PC-3 (cell line): ENCODE measurements around the gene PLXDC1.

Source experiments
- CTCF ChIP-seq: fragments of 300-600 bp; sonication (generic); conservative IDR thresholded peaks from 2 replicates; pipeline ENCODE4 v1.5.1; 2017; ENCODE audit warnings: antibody characterized with exemption, low read depth, mild to moderate bottlenecking, low read length
- EZH2 ChIP-seq: fragments of 300-600 bp; sonication (generic); IDR thresholded peaks from one replicate; pipeline ENCODE4 v1.6.1; 2017; ENCODE audit warnings: antibody characterized with exemption, mild to moderate bottlenecking, low read length; ENCODE audit not compliant: unreplicated experiment
- EZH2phosphoT487 ChIP-seq: fragments of 300-600 bp; sonication (generic); IDR thresholded peaks from 2 replicates; pipeline ENCODE4 v1.6.1; 2018; ENCODE audit warnings: mild to moderate bottlenecking, antibody characterized with exemption, low read length, borderline replicate concordance

DNA sequence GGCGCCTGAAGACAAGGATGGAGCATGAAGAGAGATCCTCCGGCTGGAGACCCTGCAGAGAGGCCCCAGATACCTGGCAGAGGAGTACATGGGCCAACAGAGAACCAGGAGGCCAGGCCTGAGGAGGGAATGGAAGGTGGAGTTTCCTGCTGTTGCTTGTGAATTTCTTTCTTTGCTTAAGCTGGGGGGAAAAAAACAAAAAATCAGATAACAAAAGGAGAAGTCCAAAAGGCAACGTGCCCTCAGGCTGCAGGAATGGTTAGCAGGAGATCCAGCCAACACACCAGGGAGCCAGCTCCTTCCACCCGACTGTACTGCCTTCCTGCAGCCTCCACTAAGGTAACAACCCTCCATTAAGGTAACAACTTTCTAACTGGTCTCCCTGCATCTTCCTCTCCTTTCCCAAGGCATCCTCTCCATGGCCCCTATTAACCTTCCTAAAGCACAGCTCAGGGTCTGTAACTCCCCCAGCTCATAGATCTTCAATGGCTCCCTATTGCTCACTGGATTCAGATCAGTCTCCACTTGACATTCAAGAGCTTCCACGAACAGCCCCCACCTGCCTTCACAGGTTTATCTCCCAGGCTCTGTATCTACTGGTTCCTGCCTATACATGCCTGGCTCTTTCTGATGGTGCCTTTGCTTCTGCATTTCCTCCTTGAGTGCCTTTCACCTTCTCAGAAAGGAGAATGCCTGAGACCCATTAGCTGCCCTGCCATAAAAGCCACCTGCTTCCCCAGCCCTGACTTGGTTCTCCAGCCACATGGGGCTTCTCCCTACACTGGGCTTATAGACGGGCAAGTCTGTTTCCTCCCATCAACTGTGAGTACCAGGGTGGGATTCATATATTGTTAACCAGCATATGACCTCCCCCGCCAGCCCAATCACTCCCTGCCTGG lies 15.2 kb upstream of the PLXDC1 start:
- TF ChIP-seq EZH2 = no peak
- TF ChIP-seq EZH2phosphoT487 = no peak
- no peak for TF ChIP-seq CTCF
